T follicular helper cell (primary cell): Measurements from ENCODE around the gene SGSM2.

Source experiments
- DNase-seq: peaks from one replicate; pipeline ENCODE4 v3.0.0-alpha.2; 2020; ENCODE audit warnings: low read depth

Gene SGSM2

DNA sequence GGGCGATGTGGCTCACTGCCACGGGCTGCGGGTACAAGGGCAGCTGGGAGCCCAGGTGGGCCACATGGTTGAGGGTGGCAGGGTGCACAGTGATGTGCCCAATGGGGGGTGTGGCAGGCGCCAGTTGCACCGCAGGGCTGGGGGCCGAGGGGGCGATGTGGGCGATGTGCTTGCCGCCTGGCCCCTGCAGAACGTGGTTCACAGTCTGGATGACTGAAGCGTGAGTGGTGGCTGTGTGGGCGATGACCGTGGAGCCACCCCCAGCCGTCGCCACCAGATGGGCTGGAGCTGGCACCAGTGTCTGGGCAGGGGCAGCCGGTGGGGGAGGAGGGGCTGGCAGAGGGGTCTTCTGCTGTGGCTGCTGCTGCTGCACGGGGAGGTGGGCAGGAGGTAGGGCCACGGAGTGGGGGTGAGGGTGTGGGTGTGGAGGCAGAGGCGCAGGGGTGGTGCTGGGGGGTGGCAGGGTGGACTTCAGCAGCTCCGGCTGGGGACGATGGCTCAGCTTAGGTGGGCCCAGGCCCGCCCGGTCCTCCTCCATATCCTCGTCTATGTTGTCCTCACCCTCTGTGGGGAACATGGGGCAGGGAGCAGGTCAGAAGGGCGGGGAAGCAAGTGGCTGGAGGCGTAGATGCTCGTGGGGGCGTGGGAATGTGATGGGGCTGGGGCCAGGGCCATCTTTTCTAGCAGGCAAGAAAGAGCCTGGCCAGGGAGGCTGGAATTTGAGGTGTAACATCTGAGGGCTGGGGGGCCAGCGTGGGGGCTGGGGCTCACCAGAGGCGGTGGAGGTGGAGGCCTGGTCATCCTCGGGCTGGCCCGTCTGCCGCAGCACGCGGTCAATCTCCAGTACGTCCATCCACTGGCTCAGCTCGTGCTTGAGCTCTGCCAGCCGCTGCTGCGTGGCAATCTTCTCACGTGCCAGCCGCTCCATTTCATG is 50.1 kb downstream of the SGSM2 start:
- no peak for DNase-seq

DNA sequence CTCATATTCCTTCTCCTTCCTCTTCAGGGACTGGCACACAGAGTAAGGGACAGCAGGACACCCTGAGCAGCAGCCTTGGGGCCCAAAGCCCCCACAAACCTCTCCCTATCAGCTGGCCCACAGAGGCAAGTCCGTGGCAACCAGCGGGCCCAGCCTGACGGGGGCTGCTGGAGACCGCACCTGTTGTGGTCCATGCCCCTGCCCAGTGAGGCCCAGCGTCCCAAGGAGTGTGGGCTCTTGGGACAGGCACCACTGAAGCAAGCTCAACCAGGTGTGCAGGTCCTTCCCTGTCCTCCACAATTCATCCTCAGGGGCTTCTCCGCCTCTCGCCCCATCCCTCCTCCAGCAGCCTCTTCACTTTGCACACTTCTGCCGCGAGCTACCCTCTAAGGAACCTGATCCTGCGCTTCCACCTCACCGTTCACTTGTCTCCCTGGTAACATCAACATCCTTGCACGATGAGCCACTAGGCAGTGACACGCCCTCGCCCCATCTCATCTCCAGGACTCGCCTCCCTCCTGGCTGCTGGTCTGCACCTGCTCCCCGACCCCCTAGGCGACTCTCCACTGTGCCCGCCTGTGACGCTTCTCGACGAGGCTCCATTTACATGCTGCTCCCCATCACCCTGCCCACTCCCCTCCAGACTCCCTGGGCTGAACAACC is 50.9 kb downstream of the SGSM2 start:
- DNase-seq: no peak

GRCh38 chr17:2388683-2389055 is 51.4 kb downstream of the SGSM2 start:
- no peak for DNase-seq

- DNase-seq: no peak
Measured at GRCh38 chr17:2390199-2390836, 53.0 kb downstream of the SGSM2 start.

- DNase-seq: no peak
Measured at GRCh38 chr17:2391597-2392251, 54.4 kb downstream of the SGSM2 start.

GRCh38 chr17:2392252-2393173 is 55.2 kb downstream of the SGSM2 start:
- peak; percentile 96 for DNase-seq

DNA sequence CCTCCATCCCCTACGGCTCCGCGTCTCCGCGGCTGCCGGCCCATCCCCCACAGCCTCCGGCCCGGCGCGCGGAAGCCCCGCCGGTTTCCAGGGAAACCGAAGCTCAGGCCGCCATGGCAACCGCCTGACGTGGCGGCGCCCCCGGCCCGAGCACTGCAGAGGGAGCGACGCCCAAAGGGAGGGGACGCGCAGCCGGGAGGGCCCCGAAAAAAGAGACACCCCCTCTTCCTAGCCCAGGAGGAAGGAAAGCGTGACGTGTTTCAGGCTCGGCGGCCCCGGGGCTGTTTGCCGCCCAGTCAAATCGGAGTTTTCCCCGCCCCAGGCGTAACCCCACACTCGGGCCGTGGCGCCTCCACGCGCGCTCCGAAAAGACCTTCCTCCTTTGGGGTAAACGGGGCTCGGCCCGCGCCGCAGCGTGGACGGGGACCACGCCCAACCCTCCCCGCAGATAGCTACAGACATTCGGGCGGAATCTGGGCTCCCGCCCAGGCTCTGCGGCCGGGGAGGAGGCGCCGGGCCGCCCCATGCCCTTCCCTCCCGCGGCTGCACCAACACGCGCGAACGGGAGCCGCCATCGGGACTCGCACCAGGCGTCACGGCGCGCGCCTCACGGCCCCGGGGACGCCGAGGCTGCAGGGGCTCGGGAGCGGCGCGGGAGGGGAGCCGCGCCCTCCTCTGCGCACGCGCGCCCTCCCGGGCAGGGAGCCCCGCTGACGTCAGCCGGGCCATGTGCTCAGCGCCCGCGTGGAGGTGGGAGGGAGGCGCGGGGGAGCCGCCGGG is 56.1 kb downstream of the SGSM2 start:
- peak; percentile 90 for DNase-seq

DNA sequence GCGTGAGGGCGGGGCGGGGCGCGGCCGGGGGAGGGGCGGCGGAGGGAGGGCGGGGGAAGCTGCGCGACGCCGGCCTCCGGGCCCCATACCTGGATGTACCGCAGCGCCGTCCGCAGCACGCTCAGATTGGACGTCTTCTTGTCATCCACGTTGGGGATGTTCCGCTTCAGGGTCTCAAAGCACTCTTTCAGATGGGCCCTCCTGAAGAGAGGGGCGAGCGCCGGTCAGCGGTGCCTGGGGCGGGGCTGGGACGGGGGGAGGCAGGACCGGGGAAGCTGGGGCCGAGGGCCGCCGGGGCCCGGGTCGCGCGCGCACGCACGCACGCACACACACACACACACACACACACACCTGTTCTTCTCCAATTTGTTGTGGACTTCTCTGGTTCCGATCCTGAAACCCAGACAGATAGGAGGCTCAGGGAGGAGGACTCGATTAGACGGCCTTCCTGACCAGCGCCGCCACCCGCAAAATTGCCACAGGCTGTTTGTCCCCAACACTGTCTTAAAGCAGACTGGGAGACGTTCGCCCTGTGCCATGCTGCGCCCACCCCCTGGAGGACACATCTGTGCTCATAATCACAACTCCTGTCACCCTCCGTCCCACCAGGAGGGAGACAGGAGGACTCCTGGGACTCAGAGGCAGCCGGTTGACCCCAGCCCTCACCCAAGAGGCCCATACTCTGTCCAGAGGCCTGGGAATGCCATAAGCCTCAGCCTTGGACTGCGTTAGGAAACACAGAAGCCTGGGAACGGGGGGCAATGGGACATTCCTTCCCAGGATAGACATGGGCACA is 56.9 kb downstream of the SGSM2 start:
- no peak for DNase-seq

- DNase-seq: no peak
Measured at GRCh38 chr17:2394775-2395201, 57.5 kb downstream of the SGSM2 start.

DNA sequence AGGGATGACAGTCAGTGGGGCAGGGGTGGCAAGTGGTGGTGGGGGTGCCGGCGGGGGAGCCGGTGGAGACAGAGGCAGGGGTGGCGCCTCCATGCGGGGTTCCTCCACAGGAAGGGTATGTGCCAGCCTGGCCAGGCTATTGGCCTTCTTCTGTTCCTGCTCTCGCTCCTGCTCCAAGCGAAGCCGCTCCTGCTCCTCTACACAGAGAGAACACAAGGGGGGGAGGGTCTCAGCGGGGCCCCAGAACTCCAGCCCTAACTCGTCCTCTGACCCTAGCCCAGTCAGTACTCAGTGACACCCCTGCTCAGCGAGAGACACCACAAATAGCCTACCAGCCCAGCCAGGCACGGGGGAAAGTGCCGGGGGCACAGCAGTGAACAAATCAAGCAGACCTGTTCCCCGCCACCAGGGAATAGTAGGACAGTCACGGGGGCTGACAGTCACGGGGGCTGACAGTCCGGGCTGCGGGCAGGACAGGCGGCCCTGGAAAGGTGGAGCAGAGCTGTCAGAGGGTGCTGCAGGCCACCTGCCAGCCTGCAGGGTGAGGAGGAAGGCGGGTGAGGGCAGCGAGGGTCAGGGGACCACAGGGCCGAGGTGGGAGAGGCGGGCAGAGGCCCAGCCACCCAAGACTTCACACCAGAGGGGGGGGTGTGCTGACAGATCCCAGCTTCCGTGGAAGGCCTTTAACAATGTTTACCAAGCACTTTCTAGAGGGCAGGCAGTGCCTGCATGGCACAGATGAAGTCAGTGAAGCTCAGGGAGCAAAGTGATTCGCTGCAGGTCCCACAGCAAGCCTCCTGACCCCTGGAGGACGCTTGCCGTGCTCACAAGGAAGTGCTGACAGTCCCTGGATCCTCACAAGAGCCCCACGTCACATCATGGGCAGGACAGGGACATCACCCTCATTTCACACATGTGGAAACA is 58.2 kb downstream of the SGSM2 start:
- DNase-seq: no peak

- DNase-seq: no peak
Measured at GRCh38 chr17:2396192-2396567, 58.9 kb downstream of the SGSM2 start.

- no peak for DNase-seq
Measured at GRCh38 chr17:2396568-2397246, 59.4 kb downstream of the SGSM2 start.

GRCh38 chr17:2397247-2398171 is 60.2 kb downstream of the SGSM2 start:
- DNase-seq: no peak

DNA sequence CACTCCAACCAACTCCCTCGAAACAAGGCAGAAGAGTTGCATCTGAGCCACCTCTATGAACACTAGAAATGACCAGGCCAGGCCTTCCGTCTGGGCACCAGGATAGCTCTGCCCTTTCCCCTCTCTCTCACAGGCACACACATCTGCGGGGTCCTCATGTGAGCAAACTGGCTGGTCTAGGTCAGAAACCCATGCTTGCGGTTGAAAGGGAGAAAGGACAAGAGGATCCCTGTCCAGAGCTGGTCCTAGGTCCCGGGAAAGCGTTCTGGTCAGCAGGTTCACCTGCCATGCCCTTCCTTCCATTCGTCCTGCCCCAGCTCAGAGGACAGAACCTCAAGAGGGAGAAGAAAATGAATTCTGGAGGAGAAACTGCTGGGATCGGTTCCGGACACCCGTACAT is 60.9 kb downstream of the SGSM2 start:
- no peak for DNase-seq

DNA sequence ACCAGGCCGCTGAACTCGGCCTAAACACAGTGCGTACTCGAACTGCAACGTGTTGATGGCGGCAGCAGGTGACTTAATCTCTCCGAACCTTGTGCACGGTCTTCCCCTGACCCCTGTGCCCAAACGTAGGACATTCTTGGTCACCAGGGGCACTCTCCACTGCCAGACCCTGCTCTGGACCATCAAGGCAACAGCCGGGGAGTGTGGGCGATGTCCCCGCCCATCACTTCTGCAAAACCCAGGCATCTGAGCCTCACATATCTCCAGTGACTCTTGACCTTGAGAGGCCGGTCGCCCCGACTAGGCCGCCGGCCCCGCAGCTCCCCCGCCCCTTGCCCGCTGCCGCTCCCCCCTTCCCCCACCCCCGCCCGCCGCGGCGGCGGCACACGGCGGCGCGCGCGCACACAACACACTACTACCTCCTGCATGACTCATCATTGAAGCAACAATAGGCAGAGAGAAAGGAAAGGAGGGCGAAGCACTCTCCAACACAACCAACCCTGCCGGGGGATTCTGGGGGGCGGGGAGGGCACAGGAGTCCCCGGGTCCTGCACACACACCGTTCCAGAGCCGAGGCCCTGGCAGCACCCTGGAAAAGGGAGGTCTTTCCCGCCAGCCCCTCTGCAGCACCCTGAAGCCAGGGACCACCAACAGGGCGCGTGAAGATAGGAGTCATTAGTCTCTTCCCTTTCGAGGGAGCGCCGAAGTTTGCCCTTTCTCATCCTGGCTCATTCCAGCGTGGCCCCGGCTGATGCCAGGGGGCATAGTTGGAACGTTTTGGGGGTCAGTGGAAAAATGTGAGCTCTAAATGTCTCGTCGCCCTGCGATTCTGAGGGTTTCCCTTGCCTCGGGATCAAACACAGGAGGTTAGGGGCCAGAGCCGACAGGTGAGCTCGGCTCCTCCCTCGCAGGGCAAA is 61.6 kb downstream of the SGSM2 start:
- peak; percentile 58 for DNase-seq
